ENCODE data around the gene KRAS. TPM values are rescaled to one million over a fixed set of nuclear protein-coding genes. Genes with fewer than 3 reads are reported as not detected.
A peak's percentile ranks its signal among the peaks of the same experiment; 100 is the strongest.

Gene KRAS
- total RNA-seq, 1 donor from 2014 or later: 27.4 TPM

DNA sequence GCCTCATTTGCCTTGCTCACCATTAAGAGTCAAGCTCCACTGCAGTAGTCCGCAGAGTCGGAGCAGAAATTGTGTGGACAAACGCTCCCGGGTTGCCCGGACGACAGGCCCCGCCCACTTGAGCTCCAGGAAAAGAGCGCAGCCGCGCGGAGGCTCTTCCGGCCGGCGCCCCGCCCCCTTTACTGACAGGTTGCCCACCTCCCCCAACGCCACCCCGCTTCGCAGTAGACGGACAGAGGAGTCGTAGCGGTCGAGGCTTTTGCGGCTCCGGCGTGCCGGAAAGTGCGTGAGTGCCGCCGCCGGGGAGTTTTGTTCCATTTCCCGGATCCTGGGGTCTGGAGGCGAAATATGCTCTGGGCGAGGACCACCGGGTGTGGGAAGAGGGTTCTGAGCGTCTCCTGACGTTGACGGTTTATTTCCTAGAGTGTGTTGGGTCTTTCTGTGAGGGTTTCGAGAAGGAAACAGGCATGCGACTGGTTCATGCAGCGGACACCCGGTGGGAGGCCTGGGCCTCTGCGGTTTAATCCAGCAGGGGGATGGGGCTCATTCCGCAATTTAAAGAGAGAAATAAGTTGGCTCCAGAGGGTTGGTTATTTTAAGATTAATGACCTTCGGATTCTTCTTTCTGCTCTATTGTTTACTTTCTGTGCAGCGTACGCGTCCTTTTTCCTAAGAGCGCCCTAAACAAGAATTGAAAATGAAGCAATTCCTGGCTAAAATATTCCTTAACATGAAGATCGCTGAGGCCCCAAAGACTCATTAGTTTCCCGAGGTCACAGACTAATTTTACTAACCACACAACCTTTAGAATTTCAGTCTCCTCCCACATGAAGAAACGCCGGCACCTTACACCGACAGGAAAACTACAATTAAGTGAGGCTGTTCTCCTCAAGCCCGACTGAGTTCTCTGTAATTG, 55.4 kb downstream of the KRAS start, which contains the start of the genes DNAI7 and ETFRF1:
TSS of gene DNAI7 (minus strand) at position 105 of the 916 bp plus-strand sequence. CDS start at position 23, 82 bp downstream.
TSS of gene ETFRF1 (plus strand) at position 182 of the 916 bp plus-strand sequence. CDS start 8,720 bp downstream, outside the sequence.
- DNase-seq (ENCODE audit: low spot score): peak; percentile 98

DNA sequence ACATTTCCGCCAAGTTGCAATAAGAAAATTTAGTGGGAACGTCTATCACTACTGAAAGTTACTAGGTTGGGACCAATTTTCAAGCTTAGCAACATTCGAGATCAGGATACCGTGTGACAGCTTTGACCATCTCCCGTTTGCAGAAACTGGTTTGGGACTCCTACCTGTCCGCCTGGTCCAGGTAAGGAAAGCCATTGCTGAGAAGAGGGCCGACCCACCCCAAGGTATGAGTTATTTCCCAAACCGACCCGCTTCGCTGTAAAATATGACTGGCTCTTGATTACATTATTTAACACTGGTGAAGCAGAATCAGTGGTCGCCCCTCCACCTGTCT, 56.0 kb downstream of the KRAS start:
- no peak for DNase-seq (ENCODE audit: low spot score)

DNA sequence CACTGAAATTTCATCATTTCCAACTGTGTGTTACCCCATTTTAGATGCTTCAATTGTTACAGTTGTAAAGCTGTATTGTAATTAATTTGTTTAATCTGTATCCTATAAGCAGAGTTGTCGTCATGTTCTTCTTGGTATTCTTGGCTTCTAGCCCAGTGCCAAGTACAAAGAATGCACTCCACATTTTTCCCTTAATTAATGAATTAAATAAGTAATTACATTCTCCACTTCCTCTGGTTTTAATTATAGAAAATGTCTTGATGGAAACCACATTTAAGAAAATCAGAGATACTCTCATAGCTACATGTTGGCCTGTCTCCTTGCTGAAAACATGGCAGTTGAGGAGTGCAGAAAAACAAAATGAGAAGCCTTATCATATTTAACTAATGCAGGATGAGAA, 56.5 kb downstream of the KRAS start:
- DNase-seq (ENCODE audit: low spot score): no peak

DNA sequence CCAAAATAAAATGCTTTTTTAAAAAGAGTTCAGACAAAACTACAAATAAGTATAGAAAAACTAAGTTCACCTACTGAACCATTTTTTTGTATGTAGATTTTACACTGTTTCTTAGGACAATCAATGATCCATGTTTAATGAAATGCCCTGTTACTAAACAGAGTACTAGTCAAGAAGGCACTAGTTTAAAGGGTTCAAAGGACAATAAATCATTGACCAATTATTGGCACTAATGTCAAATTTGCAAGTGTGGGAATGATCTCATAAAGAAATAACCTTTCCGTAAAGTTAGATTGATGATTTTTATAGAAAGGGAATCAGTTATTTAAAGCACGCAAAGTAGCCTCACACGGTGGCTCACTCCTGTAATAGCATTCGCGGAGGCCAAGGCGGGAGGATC, 59.9 kb downstream of the KRAS start:
- DNase-seq (ENCODE audit: low spot score): no peak

DNA sequence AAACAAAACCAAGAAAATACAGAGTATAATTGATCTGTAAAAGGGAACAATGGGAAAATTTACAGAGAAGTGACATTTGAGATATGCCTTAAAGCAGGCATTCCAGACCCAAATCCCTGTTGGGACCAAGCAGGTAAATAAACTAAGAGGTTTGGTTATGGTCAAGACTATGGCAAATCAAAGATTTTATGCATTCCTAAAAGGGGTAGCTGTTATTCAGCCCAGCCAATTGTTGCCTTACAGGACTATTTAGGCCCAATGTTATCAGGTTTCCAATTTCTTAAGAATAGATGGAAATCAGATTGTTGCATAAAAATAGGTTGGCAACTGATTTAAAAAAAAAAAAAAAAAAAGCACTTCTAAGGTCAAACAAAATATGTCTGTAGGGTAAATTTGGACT, 61.1 kb downstream of the KRAS start:
- no peak for DNase-seq (ENCODE audit: low spot score)

DNA sequence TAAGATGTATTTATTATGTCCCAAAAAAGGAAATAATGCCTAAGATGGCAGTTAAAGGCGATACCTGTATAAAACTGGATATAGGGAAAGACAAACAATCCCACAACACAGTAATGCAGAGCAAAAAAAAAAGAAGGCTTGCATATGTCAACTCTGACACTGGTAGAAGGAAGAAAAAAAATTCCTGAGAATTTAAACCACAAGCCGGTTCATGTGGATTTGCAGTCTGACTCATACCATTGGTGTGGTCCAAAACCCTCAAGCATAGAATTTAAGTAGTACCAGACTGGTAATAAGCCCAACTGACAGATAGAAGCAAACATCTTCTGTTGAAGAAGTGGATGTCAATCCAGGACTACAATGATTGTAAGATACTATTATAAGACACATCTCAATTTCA, 62.9 kb downstream of the KRAS start:
- peak; percentile 78 for DNase-seq (ENCODE audit: low spot score)

DNA sequence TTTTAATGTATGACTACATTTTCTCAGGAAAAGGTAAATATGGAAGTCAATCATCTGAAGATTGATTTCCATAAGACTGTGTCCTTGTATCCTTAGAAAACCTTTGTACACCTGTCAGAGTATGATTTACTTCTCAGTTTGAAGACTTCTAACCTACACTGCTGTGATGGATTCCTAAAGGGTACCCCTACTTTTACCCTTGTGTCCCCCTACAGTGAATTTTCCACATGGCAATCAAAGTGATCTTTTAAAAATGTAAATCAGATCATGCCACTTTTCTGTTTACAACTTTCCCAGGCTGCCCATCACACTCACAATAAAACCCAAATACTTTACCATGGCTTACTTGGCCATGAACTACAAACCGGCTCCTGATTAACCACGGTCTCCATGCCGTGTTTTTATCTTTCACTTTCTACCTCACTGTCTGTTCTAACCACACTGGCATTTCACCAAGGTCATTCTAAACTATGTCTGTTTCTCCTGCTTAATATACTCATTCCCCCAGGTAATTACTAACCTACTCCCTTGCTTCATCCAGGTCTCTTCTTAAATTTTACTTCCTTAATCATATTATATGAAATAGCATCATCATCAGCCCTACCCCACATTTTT, 63.8 kb downstream of the KRAS start:
- DNase-seq (ENCODE audit: low spot score): no peak

DNA sequence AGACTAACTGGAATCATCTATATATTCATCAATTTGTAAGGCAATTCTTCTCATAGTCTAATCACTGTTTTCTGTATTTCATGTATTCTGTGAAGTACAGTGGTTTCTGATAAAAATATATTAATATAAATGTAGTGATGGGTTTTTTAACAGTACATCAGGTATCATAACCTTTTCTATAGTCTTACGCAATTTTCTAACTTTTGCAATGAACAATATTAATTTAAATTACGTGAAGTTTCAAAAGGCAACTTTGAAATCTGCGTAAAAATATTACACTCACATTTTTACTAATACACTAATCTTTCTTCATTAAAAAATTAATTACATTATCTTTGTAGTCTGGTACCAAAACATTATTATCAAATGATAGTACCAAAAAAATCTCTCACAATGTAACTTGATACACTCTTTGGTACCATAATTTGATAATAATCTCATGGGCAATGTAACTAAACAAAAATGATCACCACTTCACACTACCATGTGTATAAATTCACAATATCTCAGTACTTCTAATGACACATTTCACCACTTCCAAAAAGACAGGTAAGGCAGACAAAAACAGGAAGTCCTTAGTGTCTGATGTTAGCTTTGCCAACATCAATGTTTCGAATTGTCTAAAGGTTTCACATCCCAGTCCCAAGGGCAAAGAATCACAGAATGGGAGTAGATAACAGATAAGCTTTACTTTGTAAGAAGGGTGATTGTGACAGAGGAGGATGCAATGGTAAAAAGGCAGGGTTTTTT, 64.5 kb downstream of the KRAS start:
- no peak for DNase-seq (ENCODE audit: low spot score)

DNA sequence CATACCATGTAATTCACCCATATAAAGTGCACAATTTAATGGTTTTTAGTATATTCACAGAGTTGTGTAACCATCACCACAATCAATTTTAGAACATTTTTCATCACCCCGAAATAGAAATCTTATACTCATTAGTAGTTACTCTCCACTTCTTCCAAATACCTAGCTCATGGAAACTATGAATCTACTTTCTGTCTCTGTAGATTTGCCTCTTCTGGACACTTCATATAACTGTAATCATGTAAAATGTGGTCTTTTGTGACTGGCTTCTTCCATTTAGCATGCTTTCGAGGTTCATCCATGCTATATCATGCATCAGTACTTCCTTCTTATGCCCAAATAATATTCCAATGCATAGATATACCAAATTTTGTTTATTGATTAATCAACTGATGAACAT, 66.6 kb downstream of the KRAS start:
- DNase-seq (ENCODE audit: low spot score): no peak

DNA sequence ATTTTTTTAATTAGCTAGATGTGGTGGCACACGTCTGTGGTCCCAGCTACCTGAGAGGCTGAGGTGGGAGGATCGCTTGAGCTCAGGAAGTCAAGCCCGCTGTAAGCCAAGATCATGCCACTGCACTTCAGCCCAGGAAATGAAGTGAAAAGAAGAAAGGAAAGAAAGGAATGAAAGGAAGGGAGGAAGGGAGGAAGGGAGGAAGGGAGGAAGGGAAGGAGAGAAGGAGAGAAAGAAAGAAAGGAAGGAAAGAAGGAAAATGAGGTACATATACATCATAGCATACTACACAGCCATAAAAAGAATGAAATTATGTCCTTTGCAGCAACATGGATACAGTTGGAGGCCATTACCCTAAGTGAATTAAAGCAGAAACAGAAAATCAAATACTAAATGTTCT, 68.0 kb downstream of the KRAS start:
- DNase-seq (ENCODE audit: low spot score): no peak

DNA sequence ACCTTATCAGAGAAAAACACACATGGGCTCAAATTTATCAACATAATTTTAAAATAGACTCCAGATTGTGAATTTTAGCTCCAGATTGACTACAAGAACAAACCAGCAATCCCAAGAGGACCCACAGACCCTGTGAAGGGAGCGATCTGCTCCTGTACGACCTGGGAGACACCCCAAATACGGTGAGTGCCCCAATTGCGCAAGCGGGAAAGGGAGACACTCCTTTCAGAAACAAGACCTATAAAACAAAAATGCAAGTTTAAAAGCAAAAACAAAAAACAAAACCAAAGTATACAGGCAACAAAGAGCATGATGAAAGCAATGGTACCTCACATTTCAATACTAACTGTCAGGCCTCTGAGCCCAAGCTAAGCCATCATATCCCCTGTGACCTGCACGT, 87.9 kb downstream of the KRAS start:
- no peak for DNase-seq (ENCODE audit: low spot score)

DNA sequence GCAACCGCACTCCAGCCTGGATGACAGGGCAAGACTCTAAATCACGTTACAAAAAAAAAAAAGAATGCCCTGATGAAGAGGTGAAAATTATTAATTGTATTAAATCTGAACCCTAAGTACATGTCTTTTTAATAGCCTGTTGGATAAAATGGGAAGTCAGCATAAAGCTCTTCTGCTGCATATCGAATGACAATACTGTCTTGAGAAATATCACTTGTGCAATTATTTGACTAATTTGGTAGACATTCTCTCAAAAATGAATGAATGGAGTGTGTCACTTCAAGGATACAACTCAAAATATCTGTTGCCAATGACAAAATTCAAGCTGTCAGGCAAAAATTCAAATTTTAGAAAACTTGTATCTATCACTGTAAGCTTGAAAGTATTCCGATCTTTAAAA, 94.7 kb downstream of the KRAS start:
- no peak for DNase-seq (ENCODE audit: low spot score)

DNA sequence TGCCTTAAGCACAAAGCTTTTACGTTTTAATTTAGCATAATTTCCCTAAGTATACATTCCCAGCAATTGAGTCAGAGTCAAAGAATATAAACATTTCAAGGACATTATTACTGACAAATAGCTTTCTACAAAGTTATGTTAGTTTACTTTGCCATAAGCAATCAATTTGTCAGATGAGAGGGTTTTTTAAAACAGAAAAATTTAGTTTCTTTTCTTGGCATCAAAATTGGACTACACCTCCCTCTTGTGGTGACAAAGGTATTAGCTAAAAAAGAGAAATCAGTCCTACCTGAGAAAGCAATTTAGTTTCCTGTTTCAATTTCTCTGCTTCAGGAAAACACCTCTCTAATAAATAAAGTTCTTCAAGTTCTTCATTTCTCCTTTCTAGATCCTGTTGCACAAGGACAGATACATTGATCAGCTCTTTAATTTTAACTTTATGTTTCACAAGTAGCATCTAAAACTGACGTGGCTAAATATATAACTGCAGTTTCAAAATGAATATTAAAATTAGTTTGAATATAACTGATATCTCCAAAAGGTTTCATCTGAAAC, 95.6 kb downstream of the KRAS start:
- peak; percentile 43 for DNase-seq (ENCODE audit: low spot score)

Other genes starting within 250 kb of the KRAS start
- 0.24 TPM for gene DNAI7, start 55.8 kb downstream of the KRAS start, total RNA-seq (ENCODE audit: insufficient read depth, low replicate concordance)
- gene ETFRF1, start 55.7 kb downstream of the KRAS start, total RNA-seq (ENCODE audit: insufficient read depth, low replicate concordance): 50.8 TPM